Superior temporal gyrus (tissue), 1 donor: ENCODE measurements around the gene PLGRKT.

ENCODE experiments used
- DNase-seq: peaks from one replicate; pipeline ENCODE4 v3.0.0-alpha.2; 2016; ENCODE audit errors: extremely low spot score

The PLGRKT gene

DNA sequence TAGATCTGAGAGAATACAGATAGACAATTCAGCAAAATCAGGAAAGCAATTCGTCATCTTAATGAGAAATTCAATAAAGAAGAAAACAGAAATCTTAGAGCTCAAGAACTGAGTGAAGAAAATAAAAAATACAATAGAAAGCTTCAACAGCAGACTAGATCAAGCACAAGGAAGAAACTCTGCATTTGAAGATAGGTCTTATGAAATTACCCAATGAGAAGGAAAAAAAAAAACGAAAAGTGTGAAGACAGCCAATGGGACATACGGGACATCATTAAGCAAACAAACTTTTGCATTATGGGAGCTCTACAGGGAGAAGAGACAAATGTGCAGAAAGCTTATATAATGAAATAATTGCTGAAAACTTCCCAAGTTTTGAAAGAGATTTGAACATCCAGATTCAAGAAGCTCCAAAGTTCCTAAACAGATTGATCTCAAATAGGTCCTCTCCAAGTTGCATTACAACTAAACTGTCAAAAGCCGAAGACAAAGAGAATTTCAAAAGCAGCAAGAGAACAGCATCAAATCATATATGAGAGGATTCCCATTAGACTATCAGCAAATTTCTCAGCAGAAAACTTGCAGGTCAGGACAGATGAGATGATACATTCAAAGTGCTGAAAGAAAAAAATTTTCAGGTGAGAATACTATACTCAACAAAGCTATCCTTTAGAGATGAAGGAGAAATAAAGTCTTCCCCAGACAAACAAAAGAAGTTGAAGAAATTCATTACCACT lies 122.4 kb downstream of the PLGRKT start:
- no peak for DNase-seq

DNA sequence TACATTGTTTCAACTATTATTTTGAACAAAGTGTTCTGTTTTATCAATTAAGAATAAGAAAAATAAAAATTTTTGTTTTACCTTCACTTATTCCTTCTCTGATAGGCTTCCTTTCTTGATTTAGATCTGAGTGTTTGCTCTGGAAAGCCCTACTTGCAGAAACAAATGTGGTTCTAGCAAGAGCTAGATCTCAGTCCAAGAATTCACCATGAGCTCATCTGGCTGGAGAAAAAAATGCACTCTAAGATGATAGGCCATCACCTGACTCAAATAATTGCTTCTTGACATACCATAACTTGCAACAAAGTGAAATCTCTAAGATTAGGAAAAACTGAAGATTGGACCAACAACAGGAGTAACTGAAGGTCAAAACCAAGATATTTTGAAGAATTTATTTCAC lies 126.9 kb downstream of the PLGRKT start:
- DNase-seq = no peak
